ENCODE measurements around the gene MTCH1.
A peak's percentile ranks its signal among the peaks of the same experiment; 100 is the strongest.

MTCH1 gene

DNA sequence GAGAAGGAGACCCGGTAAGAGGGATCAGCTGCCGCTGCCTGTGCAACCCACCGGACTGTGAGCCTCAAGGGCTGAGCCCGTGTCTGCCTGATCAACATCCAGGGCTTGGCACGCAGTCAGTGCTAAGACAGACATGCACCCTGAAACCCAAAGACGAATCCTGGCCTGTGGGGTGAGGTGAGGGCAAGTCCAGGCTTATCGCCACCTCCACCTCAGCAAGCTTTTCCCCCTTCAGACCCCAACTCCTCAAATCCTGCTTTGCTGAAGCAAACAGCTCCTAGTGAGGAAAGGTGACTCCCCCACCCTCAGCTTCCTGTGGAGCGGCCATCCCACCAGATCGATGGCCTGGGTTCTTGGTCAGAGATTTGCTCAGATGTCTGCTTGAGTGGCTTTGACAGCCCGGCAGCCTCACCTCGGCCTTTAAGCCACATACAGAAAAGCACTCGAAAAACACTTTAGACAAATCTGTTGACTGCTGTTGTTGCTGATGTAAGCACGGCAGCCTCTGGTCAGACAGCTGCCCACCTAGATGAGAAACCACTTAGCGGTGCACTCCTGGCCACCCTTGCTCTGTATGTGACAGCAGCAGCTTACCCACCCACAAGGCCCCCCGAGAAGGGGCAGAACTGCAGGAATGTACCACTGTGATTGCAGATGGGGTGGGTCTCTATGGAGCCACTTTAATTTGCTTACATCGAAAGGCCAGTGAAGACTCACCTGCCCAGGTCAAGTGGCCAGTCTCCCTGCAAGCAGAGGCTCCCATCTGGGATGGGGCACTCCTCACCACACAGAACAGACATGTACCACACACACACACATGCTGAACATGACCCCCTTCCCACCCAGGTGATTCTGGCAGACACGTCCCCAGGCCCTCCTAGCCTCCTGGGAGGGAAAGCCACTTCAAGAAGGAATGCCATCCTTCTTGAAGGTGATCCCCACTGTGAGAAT, 14.8 kb downstream of the MTCH1 start:
- no peak for DNase-seq (ENCODE audit: low spot score)

DNA sequence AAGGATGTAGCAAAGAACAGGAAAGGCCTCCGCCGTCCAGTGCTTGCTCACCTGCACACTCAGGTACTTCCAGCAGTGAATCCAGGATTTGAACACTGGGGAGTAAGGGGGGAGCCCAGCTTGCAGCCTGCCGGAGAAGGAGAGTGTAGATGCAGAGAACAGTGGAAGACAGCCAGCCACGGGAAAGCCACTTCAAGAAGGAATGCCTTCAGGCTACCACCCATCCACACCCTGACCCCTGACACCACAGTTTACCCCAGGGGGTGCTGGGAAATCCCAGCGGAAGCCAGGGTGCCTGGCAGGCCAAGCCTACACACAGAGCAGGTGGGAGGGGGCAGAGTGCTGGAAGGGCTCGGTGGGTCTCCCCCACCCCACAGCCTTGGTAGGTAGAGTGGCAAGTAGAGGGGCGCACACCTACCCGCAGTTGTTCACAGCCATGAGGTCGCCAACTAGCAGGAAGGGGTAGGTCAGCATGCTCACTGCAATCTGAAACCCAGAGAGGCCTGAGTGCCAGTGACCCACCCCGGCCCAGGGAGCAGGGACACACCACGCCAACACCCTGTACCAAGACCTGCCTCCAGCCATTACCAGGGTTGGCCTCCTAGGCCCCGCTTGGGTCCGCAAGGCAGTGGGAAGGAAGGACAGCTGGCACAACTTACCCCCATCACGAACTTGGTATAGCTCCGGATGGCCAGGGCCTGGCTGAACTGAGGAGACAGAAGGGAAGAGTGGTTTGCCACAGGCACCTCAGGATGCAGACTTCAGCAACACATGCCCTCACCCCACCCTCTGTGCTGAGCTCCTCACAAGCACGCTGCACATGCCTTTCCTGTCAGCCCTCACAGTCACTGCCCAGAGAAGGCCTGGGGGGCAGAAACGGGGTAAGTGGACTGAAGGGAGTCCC, 15.8 kb downstream of the MTCH1 start:
- DNase-seq (ENCODE audit: low spot score) = no peak

DNA sequence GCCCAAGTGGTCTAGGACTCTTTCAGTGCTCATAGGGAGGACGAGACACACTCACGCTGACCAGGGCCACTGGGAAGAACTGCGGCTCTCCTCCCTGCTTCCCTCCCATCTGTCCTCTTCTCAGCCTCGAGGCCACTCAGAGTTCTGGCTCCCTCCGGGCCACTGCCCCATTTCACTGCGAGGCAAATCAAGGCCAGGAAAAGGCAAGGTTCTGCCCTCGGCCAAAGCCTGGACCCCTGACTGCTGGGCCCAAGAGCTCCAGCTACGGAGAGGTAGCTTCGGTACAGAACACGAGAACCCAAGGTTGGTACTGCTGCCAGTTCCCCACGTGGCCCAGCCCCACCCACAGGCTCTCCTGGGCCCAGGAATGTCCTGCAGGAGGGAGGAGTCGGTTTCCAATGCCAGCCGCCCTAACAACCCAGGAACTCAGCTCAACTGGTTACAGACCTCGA, 16.7 kb downstream of the MTCH1 start:
- DNase-seq (ENCODE audit: low spot score) = no peak

DNA sequence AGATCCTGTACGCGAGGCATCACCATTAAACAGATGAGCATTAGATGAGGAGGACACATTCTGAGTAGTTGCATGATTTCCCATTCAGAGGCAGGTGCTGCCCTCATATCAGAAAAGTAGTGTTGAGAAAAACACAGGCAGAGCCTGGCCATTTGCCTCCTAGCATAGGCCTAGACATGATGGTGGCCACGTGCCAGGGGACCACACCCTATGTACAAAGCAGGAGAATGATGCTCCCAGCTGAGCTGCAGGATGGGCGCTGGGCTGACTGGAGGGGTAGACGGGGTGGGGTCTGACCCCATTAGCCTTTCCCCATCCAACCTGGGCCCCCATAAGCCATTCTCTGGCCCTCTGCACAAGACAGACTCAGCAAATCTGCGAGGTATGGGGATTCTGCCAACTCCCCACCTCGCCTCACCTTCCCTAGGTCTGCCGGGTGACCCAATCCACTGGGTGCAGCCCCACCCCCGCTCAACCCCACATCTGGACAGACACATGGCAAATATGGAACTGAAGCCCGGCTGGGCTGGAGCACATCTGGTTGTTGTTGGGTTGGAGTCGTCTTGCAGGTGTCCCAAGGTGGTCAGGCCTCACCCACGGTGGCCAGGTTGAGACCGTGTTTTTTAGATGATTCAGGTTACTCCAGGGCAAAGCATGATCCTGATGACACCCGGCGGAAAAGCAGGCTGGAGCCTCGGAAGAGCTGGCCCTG, 17.6 kb downstream of the MTCH1 start:
- no peak for DNase-seq (ENCODE audit: low spot score)

DNA sequence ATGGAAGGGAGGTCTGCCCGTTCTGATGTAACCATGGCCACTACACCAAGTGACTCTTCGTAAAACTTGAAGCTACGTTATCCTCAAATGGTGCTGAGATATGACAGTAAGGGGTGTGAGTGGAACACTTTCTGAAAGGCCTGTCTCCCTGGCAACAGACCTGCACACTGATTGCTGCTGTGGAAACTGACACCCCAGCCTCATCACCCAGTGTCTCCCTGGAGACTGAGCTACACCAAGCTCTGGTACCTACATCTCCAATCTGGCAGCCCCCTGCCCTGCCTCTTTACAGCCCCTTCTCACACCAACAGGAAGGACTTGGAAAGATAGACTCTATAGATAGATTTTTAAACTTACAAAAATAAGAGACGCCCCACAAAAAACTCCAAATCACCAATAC, 18.2 kb downstream of the MTCH1 start:
- DNase-seq (ENCODE audit: low spot score) = no peak

DNA sequence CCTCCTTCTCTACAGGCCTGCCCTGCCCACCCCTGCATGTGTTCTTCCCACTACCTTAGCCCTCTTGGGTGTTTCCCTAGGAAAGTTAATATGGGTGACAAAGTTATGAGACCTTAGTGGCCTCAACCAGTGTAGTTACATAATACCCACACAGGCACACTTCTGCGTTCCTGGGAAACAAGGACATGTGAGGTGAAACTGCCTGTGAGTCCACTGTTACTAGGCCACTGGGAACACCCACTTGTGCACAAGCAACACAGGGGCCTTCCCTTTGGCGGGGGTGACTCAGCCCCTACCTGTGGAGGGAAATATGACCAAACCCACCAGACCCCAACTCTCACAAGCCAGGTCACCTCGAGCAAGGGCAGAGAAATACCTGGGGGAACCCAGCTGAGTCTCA, 18.7 kb downstream of the MTCH1 start:
- no peak for DNase-seq (ENCODE audit: low spot score)

DNA sequence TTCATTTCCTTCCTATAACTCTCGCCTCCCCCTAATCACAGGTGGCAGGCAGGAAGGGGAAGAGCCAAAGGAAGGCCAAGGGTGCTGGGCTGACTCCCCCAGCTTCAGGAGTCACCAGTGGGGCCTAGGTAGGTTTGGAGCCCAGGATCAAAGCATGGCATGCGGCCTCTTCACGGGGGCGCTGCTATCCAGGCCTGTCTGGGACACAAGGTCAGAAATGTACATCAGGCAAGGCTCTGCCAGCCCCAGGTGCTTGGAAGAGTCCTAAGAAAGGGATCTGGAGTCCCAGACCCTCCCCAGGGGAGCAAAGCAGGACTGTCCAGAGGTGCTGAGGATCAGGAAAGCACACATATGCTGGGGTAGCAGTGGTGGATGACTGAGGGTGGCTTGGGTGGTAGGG, 21.1 kb downstream of the MTCH1 start:
- DNase-seq (ENCODE audit: low spot score) = no peak

DNA sequence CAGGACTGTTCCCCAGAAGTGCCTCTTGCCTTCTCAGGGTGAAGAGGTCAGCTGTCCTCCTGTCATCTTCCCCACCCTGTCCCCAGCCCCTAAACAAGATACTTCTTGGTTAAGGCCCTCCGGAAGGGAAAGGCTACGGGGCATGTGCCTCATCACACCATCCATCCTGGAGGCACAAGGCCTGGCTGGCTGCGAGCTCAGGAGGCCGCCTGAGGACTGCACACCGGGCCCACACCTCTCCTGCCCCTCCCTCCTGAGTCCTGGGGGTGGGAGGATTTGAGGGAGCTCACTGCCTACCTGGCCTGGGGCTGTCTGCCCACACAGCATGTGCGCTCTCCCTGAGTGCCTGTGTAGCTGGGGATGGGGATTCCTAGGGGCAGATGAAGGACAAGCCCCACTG, 21.6 kb downstream of the MTCH1 start:
- DNase-seq (ENCODE audit: low spot score) = no peak

DNA sequence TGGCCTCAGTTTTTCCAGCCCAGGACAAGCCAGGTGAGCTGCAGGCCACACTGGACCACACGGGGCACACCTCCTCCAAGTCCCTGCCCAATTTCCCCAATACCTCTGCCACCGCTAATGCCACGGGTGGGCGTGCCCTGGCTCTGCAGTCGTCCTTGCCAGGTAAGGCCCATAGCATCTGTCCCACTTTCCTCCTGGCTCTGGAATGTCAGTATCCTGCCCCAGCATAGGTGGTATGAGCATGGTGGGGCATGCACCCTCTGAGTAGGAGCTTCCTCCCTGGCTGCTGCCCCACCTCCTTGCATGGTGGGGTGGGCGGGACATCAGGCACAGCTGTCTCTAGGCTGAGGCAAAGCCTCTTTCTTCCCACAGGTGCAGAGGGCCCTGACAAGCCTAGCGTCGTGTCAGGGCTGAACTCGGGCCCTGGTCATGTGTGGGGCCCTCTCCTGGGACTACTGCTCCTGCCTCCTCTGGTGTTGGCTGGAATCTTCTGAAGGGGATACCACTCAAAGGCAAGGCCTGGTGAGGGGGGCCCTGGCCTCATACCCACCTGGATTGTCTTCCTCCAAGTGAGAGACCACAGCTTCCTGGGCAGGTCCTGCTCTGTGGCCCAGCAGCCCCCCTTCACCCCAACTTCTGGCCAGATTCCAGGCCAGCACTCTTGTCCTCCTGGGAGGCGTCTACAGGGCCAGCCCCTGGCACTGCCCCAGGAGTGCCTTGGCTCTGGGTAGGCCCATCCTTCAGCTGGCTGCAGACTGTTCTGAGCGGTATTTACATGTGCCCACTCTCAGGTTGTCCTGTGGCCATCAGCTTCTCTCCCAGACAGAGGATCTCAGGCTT, 22.3 kb downstream of the MTCH1 start:
- no peak for DNase-seq (ENCODE audit: low spot score)

DNA sequence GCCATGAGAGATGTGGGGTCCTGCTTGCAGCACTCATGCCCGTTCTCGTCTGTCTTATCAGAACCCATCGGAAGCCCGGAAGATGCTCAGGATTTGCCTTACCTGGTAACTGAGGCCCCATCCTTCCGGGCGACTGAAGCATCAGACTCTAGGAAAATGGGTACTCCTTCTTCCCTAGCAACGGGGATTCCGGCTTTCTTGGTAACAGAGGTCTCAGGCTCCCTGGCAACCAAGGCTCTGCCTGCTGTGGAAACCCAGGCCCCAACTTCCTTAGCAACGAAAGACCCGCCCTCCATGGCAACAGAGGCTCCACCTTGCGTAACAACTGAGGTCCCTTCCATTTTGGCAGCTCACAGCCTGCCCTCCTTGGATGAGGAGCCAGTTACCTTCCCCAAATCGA, 23.1 kb downstream of the MTCH1 start:
- DNase-seq (ENCODE audit: low spot score) = peak; percentile 83

DNA sequence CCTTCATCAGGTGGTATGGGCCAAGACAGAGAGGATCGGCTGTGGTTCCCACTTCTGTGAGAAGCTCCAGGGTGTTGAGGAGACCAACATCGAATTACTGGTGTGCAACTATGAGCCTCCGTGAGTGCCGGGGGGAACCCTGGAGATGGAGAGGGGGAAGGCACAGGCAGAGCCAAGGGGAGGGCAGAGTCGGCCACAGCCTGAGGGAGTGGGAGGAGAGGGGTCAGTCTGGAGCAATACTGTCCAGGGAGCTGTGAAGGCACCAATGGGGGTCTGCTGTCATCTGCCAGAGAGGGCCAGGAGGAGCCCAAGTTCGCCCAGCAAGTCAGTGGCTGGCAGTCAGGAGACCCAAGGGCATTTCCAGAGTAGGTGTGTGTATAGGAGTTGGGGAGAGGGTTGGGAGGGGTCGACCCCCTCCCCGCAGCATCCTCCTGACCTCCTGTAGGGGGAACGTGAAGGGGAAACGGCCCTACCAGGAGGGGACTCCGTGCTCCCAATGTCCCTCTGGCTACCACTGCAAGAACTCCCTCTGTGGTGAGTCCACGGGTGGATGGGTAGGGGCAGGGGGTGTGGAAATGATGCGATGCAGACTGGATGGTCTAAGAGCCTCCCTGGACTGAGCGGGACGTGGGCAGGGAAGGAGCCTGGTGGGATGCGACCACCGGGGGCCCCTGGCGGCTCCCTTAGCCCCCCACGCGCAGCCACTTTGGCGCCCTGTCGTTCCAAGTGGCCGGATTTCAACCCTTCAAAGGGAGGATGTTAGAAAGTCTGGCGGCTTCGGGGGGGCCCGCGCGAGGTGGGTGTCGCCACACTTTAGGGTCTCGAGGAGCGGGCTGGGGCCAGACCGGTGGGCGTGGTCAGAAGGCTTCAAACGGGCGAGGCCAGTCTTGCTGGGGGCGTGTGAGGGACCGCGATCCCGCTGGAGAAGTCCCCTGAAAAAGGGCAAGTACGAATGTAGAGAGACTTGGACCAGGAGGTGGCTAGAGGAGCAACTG, 24.3 kb downstream of the MTCH1 start:
- no peak for DNase-seq (ENCODE audit: low spot score)

DNA sequence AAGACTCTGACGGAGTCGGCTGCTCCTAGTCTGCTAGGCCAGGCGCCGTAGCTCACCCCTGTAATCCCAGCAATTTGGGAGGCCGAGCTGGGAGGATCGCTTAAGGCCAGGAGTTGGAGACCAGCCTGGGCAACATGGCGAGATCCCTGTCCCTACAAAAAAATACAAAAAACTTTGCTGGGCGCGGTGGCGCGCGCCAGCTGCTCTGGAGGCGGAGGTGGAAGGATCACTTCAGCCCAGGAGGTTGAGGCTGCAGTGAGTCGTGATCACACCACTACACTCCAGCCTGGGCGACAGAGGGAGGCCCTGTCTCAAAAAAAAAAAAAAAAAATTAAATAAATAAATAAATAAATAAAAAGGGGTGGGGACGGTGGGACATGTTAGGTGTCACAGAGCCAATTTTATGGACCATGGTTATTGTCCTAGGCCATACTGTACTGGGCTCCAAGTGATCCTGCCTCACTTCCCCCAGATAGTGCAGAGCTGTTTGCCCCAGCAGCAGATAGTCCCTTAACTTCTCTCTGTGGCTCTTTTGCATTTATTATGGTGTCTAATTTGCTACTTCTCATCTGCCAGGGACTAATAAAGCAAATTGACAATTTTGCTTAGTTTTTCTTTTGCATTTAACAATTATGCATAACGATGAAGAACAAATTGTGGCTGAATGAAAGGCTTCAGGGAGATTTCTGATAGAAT, 26.3 kb downstream of the MTCH1 start:
- DNase-seq (ENCODE audit: low spot score) = no peak

DNA sequence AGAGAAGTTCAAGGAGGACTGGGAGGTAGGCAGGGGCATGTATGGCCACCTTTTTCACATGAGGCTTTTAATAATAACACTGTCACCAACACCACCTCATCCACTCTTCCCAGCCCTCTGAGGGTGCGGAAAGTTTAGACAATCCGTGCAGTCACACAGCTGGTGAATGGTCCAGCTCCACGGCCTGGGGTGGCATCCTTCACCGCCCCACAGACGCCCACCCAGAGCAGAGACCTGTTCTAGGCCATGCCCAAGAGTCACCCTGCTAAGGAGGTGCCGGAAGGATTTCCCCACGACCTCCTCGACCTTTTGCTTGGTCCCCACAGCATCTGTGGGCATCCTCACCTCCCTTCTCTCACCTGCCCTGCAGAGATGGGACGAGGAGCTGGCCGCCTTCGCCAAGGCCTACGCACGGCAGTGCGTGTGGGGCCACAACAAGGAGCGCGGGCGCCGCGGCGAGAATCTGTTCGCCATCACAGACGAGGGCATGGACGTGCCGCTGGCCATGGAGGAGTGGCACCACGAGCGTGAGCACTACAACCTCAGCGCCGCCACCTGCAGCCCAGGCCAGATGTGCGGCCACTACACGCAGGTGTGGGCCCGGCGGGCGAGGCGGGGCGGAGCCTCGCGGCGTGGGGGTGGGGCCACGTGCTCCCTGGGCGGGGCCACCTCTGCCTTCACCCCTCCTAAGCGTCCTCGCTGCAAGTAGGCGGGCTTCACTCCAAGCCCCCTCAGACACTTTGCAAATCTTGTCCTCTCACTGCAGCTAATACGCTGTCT, 27.0 kb downstream of the MTCH1 start:
- DNase-seq (ENCODE audit: low spot score) = no peak

DNA sequence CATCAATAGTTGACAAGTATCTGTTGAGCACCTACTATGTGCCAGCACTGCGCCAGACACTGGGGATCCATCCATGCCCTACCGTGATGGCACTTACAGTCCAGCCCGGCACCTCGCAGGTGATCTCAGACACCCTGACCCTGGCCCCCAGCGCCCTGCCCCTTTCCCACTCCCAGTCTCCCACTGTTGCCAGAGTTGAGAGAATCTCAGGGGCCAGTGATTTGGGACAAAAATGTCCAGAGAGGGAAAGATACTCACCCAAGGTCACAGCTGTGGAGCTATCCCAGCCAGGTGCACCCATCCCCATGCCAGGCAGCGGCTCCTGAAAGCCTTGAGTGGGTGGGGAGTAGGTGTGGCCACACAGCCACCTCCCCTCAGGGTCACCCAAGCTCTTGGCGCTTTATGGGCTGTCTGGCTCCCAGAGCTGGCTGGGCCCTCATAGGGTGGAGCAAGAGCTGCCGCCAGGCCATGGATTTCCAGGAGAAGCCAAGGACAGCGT, 28.2 kb downstream of the MTCH1 start:
- DNase-seq (ENCODE audit: low spot score) = no peak

DNA sequence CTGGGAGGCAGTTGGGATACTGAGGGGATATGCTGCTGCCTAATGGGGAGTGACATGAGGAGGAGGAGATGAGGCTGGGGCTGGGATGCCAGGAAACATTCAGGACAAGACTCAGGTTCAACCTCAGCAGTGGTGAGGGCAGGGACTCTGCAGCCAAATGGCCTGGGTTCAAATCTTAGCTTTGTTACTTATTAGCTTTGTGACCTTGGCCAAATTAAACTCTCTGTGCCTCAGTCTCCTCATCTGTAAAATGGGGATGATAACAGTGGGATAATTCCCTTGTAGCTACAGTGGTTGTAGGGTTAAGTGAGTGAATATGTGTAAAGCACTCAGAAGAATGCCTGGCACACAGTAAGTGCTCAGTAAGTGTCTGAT, 29.6 kb downstream of the MTCH1 start:
- DNase-seq (ENCODE audit: low spot score) = no peak

DNA sequence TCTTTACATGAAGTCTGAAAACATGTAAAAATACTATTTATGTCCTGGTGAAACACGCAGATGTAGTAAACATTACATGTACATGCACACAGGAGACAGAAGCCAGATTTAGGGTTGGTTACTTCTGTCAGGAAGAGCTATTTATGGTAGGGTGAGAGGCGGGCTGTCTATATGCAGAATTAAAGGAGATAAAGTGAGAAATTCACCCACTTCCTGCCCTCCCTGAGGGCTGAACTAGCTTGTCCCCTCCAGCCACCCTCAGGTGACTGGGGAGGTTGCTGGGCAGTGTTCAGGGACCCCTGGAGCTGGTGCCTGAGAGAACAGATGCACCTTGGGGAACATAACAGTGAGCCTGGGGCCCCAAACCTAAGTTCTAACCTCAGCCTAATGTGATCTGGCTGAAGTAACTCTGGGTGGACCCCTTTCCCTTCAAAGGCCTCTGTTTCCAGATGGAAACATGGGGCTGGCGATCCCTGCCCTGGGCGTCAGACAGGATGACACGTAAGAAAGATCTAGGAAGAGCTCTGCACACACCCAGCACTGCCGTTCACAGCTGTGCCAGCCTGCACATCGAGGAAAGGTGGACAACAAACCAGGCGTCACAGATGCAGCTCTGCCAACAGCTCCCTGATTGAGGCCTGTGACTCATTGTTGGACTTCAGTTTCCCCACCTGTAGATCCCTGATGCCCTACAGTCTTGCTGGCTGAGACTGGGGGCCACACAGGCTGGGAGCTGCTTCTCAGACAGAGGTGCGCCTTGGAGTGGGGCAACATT, 30.1 kb downstream of the MTCH1 start:
- DNase-seq (ENCODE audit: low spot score) = no peak

DNA sequence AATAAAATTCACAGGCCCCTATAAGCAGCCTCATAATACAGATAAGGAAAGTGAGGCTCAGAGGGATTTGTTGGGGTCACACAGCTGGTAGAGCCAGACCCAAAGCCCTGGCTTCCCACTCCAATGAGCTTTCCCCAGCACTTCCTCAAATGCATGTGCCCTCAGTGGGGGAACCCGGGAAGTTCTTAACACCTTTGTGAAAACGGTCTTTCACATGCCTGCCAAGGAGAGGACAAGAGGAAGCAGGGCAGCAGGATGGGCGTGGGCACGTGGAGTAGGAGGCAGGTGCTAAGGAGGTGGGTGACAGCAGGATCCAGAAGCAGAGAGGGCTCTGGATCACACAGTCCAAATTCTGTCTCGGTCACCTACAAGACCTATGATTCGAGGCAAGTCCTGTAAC, 30.9 kb downstream of the MTCH1 start:
- DNase-seq (ENCODE audit: low spot score) = no peak

All from pons (tissue), 1 donor.